Measurements from ENCODE around the gene KHDC1.
"Not testable (repeated sequence)": the region's sequence is repeated elsewhere in the genome, so short reads cannot be mapped to it uniquely, and the experiment has no call there.

KHDC1 gene

DNA sequence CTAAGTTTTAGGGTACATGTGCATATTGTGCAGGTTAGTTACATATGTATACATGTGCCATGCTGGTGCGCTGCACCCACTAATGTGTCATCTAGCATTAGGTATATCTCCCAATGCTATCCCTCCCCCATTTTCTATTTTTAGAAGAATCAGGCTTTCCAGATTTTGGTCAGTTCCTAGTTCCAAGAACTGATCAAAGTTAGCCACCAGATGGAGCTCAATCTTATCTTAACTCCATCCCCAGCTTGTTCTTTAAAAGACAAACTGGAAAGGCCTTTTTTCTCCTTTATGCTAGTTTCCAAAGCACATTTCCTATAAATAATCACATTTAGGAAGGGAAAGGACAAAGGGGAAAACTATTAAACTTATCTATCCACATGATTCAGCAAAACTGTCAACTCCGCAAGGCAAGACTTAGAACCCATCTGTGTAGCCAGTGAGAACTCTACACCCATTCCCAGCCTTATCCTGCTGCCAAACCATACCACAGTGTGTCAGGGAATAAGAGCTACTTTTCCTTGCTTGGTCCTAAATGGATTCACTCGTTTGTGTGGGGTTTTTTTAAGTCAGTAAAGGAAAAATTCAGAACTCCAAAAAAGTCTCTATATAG is 22.8 kb upstream of the KHDC1 start:
- Histone ChIP-seq H3K36me3 (replicated peaks) (no peaks in the 10 kb centered on the region), H3K27me3 (replicated peaks) (no peaks in the 10 kb centered on the region), H3K4me3 (ENCODE audit: low read depth, low read length) (no peak overlapping the region), H3K27ac (no peak overlapping the region)
- in situ Hi-C loops (cut with HindIII; ENCODE audit: low pct_ligation_motif_present, low sequenced_read_pairs) = no loop called here
- TF ChIP-seq, protein P1, sequence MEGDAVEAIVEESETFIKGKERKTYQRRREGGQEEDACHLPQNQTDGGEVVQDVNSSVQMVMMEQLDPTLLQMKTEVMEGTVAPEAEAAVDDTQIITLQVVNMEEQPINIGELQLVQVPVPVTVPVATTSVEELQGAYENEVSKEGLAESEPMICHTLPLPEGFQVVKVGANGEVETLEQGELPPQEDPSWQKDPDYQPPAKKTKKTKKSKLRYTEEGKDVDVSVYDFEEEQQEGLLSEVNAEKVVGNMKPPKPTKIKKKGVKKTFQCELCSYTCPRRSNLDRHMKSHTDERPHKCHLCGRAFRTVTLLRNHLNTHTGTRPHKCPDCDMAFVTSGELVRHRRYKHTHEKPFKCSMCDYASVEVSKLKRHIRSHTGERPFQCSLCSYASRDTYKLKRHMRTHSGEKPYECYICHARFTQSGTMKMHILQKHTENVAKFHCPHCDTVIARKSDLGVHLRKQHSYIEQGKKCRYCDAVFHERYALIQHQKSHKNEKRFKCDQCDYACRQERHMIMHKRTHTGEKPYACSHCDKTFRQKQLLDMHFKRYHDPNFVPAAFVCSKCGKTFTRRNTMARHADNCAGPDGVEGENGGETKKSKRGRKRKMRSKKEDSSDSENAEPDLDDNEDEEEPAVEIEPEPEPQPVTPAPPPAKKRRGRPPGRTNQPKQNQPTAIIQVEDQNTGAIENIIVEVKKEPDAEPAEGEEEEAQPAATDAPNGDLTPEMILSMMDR (IDR thresholded peaks at IDR 0.05; ENCODE audit: low read depth, low read length, missing control alignments) = peak; percentile 50
- DNase-seq = peak; percentile 53

DNA sequence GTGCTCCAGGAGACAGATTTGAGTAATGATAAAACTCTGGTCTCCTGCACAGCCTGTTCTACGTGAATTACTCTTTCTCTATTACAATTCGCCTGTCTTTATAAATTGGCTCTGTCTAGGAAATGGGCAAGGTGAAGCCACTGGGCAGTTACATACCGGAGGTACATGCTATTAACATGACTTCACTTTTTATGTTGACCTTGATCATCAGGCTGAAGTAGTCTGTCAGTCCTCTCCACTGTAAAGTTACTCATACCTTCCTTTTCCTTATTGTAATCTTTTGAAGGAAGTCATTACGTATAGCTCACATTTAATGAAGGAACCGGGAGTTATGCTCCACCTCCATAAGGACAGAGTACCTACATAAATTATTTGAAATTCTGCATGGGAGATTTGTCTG is 19.9 kb upstream of the KHDC1 start:
- Histone ChIP-seq H3K27me3 (replicated peaks) (no peaks in the 10 kb centered on the region), H3K4me3 (ENCODE audit: low read depth, low read length) (no peak overlapping the region), H3K27ac (no peak overlapping the region), H3K36me3 (replicated peaks) (no peaks in the 10 kb centered on the region)
- TF ChIP-seq, protein P1 (IDR thresholded peaks at IDR 0.05; ENCODE audit: low read depth, low read length, missing control alignments) = no peak
- DNase-seq = no peak
- in situ Hi-C loops (cut with HindIII; ENCODE audit: low pct_ligation_motif_present, low sequenced_read_pairs) = no loop called here

DNA sequence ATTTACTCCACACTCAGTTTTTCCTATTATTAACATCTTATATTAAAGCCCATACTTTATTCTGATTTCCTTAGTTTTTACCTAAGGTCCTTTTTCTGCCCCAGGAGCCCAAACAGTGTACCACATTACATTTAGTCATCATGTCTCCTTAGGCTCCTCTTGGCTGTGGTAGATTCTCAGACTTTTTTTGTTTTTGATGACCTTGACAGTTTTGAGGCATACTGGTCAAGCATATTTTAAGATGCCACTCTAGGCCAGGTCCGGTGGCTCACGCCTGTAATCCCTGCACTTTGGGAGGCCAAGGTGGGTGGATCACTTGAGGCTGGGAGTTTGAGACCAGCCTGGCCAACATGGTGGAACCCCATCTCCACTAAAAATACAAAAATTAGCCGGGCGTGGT is 18.7 kb upstream of the KHDC1 start:
- H3K36me3 ChIP-seq (replicated peaks); DNase-seq; in situ Hi-C loops (cut with HindIII; ENCODE audit: low pct_ligation_motif_present, low sequenced_read_pairs); H3K27ac ChIP-seq; H3K4me3 ChIP-seq (ENCODE audit: low read depth, low read length); H3K27me3 ChIP-seq (replicated peaks): not testable (repeated sequence)

DNA sequence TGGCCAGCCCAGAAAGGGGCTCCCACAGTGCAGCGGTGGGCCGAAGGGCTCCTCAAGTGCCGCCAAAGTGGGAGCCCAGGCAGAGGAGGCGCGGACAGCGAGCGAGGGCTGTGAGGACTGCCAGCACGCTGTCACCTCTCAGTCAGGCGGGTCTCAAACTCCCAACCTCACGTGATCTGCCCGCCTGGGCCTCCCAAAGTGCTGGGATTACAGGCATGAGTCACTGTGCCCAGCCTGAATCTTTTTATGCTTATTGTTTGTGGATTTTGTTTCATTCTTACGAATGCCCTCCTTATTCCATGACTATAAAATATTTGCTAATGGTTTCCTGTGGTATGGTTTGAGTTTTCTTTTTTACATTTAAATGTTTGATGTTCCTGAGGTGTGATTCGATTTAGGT is 6.3 kb upstream of the KHDC1 start:
- H3K36me3 ChIP-seq (replicated peaks); H3K27me3 ChIP-seq (replicated peaks); H3K4me3 ChIP-seq (ENCODE audit: low read depth, low read length); DNase-seq; in situ Hi-C loops (cut with HindIII; ENCODE audit: low pct_ligation_motif_present, low sequenced_read_pairs); H3K27ac ChIP-seq: not testable (repeated sequence)

DNA sequence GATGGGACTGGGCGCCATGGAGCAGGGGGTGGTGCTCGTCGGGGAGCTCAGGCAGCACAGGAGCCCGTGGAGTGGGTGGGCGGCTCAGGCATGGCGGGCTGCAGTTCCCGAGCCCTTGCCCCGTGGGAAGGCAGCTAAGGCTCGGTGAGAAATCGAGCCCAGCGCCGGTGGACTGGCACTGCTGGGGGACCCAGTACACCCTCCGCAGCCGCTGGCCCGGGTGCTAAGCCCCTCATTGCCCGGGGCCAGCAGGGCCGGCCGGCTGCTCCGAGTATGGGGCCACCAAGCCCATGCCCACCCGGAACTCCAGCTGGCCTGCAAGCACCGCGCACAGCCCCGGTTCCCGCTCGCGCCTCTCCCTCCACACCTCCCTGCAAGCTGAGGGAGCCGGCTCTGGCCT is 5.9 kb upstream of the KHDC1 start:
- H3K4me3 ChIP-seq (ENCODE audit: low read depth, low read length); in situ Hi-C loops (cut with HindIII; ENCODE audit: low pct_ligation_motif_present, low sequenced_read_pairs); DNase-seq; H3K36me3 ChIP-seq (replicated peaks); H3K27ac ChIP-seq; H3K27me3 ChIP-seq (replicated peaks): not testable (repeated sequence)

DNA sequence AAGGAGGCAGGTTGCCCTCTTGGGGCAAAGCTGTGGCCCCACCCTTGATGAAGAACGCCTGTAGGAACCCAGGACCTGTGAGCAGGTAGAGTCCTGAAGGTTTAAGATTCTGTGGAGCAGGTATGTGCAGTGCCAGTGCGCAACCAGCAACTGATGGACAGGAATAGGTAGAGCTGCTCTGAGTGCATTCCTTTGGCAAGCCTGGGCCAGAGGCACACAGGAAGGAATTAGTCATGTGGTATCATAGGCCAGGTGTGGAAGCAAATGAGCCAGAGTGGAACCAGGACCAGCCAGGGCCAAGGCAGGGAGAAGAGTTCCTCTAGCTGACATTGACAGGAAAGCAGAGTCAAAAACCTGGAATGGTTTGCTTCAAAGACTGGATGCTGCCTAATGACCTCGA is 1.4 kb upstream of the KHDC1 start:
- DNase-seq = no peak
- Histone ChIP-seq H3K4me3 (ENCODE audit: low read depth, low read length) (no peak overlapping the region), H3K36me3 (replicated peaks) (no peaks in the 10 kb centered on the region), H3K27me3 (replicated peaks) (no peaks in the 10 kb centered on the region), H3K27ac (no peak overlapping the region)
- in situ Hi-C loops (cut with HindIII; ENCODE audit: low pct_ligation_motif_present, low sequenced_read_pairs) = no loop called here
- TF ChIP-seq, protein P1 (IDR thresholded peaks at IDR 0.05; ENCODE audit: low read depth, low read length, missing control alignments) = no peak

DNA sequence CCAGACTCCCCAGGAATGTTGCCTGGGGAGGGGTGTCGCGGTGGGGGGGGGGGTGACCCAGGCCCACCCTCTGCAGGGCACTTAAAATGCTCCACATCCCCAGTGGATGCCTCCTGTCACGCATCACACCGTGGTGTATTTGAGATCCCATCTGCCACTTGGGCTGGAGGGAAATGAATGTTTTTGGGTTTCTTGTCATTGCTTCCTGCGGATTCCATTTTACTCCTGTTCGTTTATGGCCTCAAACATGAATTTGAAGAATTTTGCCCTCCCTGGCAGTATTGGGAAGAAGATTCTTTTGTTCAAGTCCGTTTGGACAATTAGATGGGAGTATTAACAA is 544 bp upstream of the KHDC1 start:
- Histone ChIP-seq H3K27ac (no peak overlapping the region), H3K4me3 (ENCODE audit: low read depth, low read length) (peak overlapping the region; percentile 73), H3K36me3 (replicated peaks) (no peaks in the 10 kb centered on the region), H3K27me3 (replicated peaks) (no peaks in the 10 kb centered on the region)
- in situ Hi-C loops (cut with HindIII; ENCODE audit: low pct_ligation_motif_present, low sequenced_read_pairs) = no loop called here
- TF ChIP-seq, protein P1 (IDR thresholded peaks at IDR 0.05; ENCODE audit: low read depth, low read length, missing control alignments) = no peak
- DNase-seq = no peak

Data from brain microvascular endothelial cell (primary cell).